HG03442 (cell line): ENCODE results near the gene RNU6-9.

Experiments used
- ATAC-seq: cut with Tn5 transposase; IDR thresholded peaks from one replicate; pipeline ENCODE4 v1.9.1; 2021; ENCODE audit warnings: mild to moderate bottlenecking, moderate library complexity; ENCODE audit not compliant: unreplicated experiment

RNU6-9 gene

GRCh38 chr19:931860-932647 is 38.8 kb downstream of the RNU6-9 start:
- ATAC-seq, result no peak

GRCh38 chr19:932648-933552 is 39.6 kb downstream of the RNU6-9 start:
- no peak for ATAC-seq

- no peak for ATAC-seq
Measured at GRCh38 chr19:933553-933882, 40.2 kb downstream of the RNU6-9 start.

- no peak for ATAC-seq
Measured at GRCh38 chr19:934197-934840, 41.0 kb downstream of the RNU6-9 start.

- no peak for ATAC-seq
Measured at GRCh38 chr19:934865-935479, 41.7 kb downstream of the RNU6-9 start.

GRCh38 chr19:936175-936546 is 42.9 kb downstream of the RNU6-9 start:
- ATAC-seq, result no peak

- ATAC-seq, result no peak
Measured at GRCh38 chr19:937259-937694, 44.0 kb downstream of the RNU6-9 start.

- ATAC-seq, result no peak
Measured at GRCh38 chr19:938233-938923, 45.1 kb downstream of the RNU6-9 start.

- ATAC-seq, result no peak
Measured at GRCh38 chr19:939439-939838, 46.2 kb downstream of the RNU6-9 start.

GRCh38 chr19:939922-940321 is 46.6 kb downstream of the RNU6-9 start:
- ATAC-seq, result no peak

- peak; percentile 51 for ATAC-seq
Measured at GRCh38 chr19:940591-941291, 47.5 kb downstream of the RNU6-9 start.

GRCh38 chr19:941292-942132 is 48.2 kb downstream of the RNU6-9 start:
- ATAC-seq, result no peak

GRCh38 chr19:942133-942645 is 48.9 kb downstream of the RNU6-9 start:
- no peak for ATAC-seq
